SU-DHL-6 (cell line): Measurements from ENCODE around the gene FBXO28.

Experiments used
- H2AFZ ChIP-seq: fragments of 200-600 bp; sonication (generic); 2 replicates; pipeline ENCODE4 v1.6.1; 2014; ENCODE audit warnings: low read depth, mild to moderate bottlenecking, moderate library complexity, mixed read lengths, antibody characterized with exemption, low read length; ENCODE audit not compliant: severe bottlenecking
- H3F3A ChIP-seq: fragments of 200-600 bp; shearing (Covaris generic); 2 replicates; pipeline ENCODE4 v1.6.0; 2016; ENCODE audit warnings: antibody characterized with exemption, mild to moderate bottlenecking; ENCODE audit not compliant: insufficient read depth
- H3K27ac ChIP-seq: fragments of 200-600 bp; sonication (generic); 2 replicates; pipeline ENCODE4 v1.5.1; 2016; ENCODE audit warnings: low read depth, mild to moderate bottlenecking, low read length, moderate library complexity, mixed read lengths
- H3K27me3 ChIP-seq: fragments of 200-600 bp; sonication (generic), shearing (Covaris generic); 2 replicates; pipeline ENCODE4 v1.6.0; 2014; ENCODE audit warnings: mild to moderate bottlenecking, low read length
- H3K36me3 ChIP-seq: fragments of 200-600 bp; sonication (generic); 2 replicates; pipeline ENCODE4 v1.6.1; 2014; ENCODE audit warnings: mild to moderate bottlenecking, low read length, mixed read lengths
- H3K4me2 ChIP-seq: fragments of 300-600, 200-600 bp; shearing (Covaris generic), sonication (generic); 2 replicates; pipeline ENCODE4 v1.6.0; 2014; ENCODE audit warnings: low read length, low read depth, mild to moderate bottlenecking; ENCODE audit not compliant: poor library complexity, severe bottlenecking
- H3K4me3 ChIP-seq: fragments of 200-600 bp; sonication (generic); 2 replicates; pipeline ENCODE4 v1.5.1; 2014; ENCODE audit warnings: antibody characterized with exemption, low read length, mild to moderate bottlenecking, mixed read lengths; ENCODE audit not compliant: insufficient read depth, poor library complexity, severe bottlenecking
- H3K79me2 ChIP-seq: fragments of 200-600 bp; sonication (generic); 2 replicates; pipeline ENCODE4 v1.6.1; 2014; ENCODE audit warnings: mild to moderate bottlenecking, low read length, moderate library complexity; ENCODE audit not compliant: insufficient read depth
- H3K9ac ChIP-seq: fragments of 200-600 bp; sonication (generic); 2 replicates; pipeline ENCODE4 v1.7.0; 2014; ENCODE audit warnings: mild to moderate bottlenecking, low read length
- H3K9me2 ChIP-seq: fragments of 200-600 bp; sonication (generic); replicated peaks from 2 replicates; pipeline ENCODE4 v1.6.1; 2014; ENCODE audit warnings: low read length; ENCODE audit not compliant: insufficient read depth
- H3K9me3 ChIP-seq: fragments of 200-600 bp; sonication (generic); 2 replicates; pipeline ENCODE4 v1.6.1; 2014; ENCODE audit warnings: low read length, mixed read lengths; ENCODE audit not compliant: insufficient read depth
- H4K20me1 ChIP-seq: fragments of 200-600 bp; sonication (generic); 2 replicates; pipeline ENCODE4 v1.6.1; 2014; ENCODE audit warnings: low read depth, mild to moderate bottlenecking, antibody characterized with exemption, low read length, moderate library complexity, mixed read lengths
- EZH2phosphoT487 ChIP-seq: fragments of 200-600 bp; sonication (generic), shearing (Covaris generic); conservative IDR thresholded peaks from 2 replicates; pipeline ENCODE4 v1.6.1; 2018; ENCODE audit warnings: mild to moderate bottlenecking, antibody characterized with exemption, low read length, moderate library complexity, mixed read lengths
- TF ChIP-seq, protein P1 (sequence below): fragments of 200-600 bp; sonication (generic); IDR thresholded peaks from one replicate; pipeline ENCODE4 v1.5.1; 2017; ENCODE audit warnings: antibody characterized with exemption, mild to moderate bottlenecking, low read length, moderate library complexity; ENCODE audit not compliant: insufficient read depth, poor library complexity, severe bottlenecking

The FBXO28 gene

DNA sequence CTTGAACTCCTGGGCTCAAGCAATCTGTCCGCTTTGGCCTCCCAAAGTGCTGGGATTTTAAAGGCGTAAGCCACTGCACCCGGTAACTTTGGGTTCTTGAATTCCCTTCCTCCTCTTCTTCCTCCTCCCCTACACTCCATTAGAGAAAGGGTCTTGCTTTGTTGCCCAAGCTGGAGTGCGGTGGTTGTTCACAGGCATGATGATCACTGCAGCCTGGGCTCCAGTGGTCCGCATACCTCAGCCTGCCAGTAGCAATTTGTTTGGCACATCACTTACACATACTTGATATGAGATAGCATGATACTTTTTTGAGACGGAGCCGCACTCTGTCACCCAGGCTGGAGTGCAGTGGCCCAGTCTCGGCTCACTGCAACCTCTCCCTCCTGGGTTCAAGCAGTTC lies 71.3 kb downstream of the FBXO28 start:
- Histone ChIP-seq H4K20me1 (no peaks in the 10 kb centered on the region), H2AFZ (no peak overlapping the region), H3K27ac (peak overlapping the region; percentile 91), H3K36me3 (0 out of 2 replicates have a peak, but pooled peaks cover 8% of the 10 kb centered on the region), H3K4me2 (peak overlapping the region; percentile 76), H3K9me3 (no peaks in the 10 kb centered on the region), H3K9me2 (no peaks in the 10 kb centered on the region), H3K27me3 (no peaks in the 10 kb centered on the region), H3F3A (peaks cover 34% of the 10 kb centered on the region), H3K9ac (peak overlapping the region; percentile 92), H3K4me3 (peak overlapping the region; percentile 66), H3K79me2 (peaks cover 71% of the 10 kb centered on the region)
- TF ChIP-seq, protein P1, sequence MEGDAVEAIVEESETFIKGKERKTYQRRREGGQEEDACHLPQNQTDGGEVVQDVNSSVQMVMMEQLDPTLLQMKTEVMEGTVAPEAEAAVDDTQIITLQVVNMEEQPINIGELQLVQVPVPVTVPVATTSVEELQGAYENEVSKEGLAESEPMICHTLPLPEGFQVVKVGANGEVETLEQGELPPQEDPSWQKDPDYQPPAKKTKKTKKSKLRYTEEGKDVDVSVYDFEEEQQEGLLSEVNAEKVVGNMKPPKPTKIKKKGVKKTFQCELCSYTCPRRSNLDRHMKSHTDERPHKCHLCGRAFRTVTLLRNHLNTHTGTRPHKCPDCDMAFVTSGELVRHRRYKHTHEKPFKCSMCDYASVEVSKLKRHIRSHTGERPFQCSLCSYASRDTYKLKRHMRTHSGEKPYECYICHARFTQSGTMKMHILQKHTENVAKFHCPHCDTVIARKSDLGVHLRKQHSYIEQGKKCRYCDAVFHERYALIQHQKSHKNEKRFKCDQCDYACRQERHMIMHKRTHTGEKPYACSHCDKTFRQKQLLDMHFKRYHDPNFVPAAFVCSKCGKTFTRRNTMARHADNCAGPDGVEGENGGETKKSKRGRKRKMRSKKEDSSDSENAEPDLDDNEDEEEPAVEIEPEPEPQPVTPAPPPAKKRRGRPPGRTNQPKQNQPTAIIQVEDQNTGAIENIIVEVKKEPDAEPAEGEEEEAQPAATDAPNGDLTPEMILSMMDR = no peak
- no peak for TF ChIP-seq EZH2phosphoT487

DNA sequence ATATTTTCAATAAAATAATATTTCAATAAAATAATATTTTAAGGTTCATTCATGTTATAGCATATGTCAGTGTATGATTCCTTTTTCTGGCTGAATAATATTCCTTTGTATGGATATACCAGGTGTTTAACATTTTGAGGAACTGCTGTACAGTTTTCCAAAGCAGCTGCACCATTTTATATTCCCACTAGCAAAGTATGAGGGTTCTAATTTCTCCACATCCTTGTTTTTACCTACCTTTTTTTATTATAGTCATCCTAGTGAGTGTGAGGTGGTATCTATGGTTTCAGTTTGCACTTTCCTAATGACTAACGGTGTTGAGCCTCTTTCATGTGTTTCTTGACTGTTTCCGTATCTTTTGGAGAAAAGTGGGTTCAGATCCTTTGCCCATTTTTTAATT lies 74.4 kb downstream of the FBXO28 start:
- Histone ChIP-seq H3K27me3 (no peaks in the 10 kb centered on the region), H3K4me3 (no peak overlapping the region), H3K9me3 (no peaks in the 10 kb centered on the region), H3K79me2 (peaks cover 74% of the 10 kb centered on the region), H3K9ac (no peak overlapping the region), H3K36me3 (peaks cover 11% of the 10 kb centered on the region), H3K9me2 (no peaks in the 10 kb centered on the region), H3K4me2 (no peak overlapping the region), H3K27ac (no peak overlapping the region), H2AFZ (no peak overlapping the region), H4K20me1 (no peaks in the 10 kb centered on the region), H3F3A (peaks cover 21% of the 10 kb centered on the region)
- TF ChIP-seq, protein P1 = no peak
- TF ChIP-seq EZH2phosphoT487 = no peak

DNA sequence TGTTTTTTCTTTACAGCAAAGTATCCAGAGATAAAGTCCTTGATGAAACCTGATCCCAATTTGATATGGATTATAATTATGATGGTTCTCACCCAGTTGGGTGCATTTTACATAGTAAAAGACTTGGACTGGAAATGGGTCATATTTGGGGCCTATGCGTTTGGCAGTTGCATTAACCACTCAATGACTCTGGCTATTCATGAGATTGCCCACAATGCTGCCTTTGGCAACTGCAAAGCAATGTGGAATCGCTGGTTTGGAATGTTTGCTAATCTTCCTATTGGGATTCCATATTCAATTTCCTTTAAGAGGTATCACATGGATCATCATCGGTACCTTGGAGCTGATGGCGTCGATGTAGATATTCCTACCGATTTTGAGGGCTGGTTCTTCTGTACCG lies 75.7 kb downstream of the FBXO28 start:
- TF ChIP-seq EZH2phosphoT487 = no peak
- TF ChIP-seq, protein P1 = no peak
- peaks cover 61% of the 10 kb centered on the region for H3K79me2 ChIP-seq

More for the DNA sequence above, 75.7 kb downstream of the FBXO28 start:
- Histone ChIP-seq H3K4me3 (no peak overlapping the region), H4K20me1 (no peaks in the 10 kb centered on the region), H3K27ac (no peak overlapping the region), H3K4me2 (no peak overlapping the region), H2AFZ (no peak overlapping the region), H3F3A (peaks cover 23% of the 10 kb centered on the region), H3K27me3 (no peaks in the 10 kb centered on the region), H3K9me2 (no peaks in the 10 kb centered on the region), H3K9me3 (no peaks in the 10 kb centered on the region), H3K9ac (no peak overlapping the region), H3K36me3 (peaks cover 13% of the 10 kb centered on the region)
